ENCODE data around the gene MTCL1.

DNA sequence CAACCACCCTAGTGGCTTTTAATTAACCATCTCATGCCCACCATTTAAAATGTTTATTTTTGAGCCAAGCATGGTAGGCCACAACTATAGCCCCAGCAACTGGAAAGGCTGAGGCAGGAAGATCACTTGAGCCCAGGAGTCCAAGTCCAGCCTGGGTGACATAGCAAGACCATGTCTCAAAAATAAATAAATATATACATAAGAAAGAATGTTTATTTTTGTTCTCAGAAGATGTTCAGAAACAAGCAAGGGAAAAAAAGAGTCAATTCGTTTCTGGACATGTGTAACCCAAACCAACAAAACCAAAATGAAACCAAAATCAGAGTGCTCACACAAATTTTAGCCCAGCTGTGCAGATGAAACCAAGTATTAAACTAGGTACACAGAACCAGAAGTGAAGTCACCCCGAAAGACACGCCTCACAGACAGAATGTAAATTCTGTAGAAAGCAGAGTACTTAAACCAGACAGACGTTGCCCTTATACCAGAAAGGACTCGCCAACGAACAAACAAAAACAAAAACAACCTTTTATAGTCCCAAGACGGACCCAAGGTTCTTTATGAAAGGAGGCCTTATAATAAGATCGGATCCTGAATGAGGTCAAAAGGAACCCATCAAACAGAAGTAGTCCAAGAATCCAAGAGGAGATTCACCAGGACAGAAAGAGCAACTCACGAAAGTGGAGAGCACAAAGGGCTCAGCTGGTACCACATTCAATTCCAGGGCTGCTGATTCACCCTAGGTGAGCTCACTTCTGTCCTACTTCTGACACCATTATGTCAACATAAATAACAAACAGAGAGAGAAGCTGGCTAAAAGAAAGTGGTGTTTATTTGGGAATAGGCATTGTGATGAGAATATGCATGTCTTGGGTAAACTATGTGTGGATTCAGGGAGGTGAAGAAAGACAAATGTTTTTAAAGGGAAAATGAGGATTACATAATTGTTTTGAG, 31.8 kb upstream of the MTCL1 start:
- TF ChIP-seq EZH2phosphoT487 (IDR thresholded peaks at IDR 0.05; ENCODE audit: low read depth, severe bottlenecking, unreplicated experiment): no peak
- TF ChIP-seq EZH2 (IDR thresholded peaks at IDR 0.05; ENCODE audit: borderline replicate concordance): no peak
- no peak for TF ChIP-seq CTCF (IDR thresholded peaks at IDR 0.05; ENCODE audit: poor library complexity)

Measured in hepatocyte (in vitro differentiated cells).